Hepatocyte (in vitro differentiated cells): Measurements from ENCODE around the gene KRT31. TPM values are rescaled to one million over a fixed set of nuclear protein-coding genes. Genes with fewer than 3 reads are reported as not detected.
"Not testable (repeated sequence)": the region's sequence is repeated elsewhere in the genome, so short reads cannot be mapped to it uniquely, and the experiment has no call there.

Experiments used
- DNase-seq: peaks from one replicate; pipeline ENCODE4 v3.0.0-alpha.2; 2016; ENCODE audit warnings: low spot score
- H2AFZ ChIP-seq: fragments of 200-600 bp; sonication (generic); 2 replicates; pipeline ENCODE4 v1.6.0; 2016; ENCODE audit warnings: antibody characterized with exemption, mild to moderate bottlenecking
- H3K27ac ChIP-seq: fragments of 200-600 bp; sonication (generic); 2 replicates; pipeline ENCODE4 v1.5.1; 2016; ENCODE audit warnings: mild to moderate bottlenecking
- H3K27me3 ChIP-seq: fragments of 200-600 bp; sonication (generic); 2 replicates; pipeline ENCODE4 v1.6.1; 2016
- H3K36me3 ChIP-seq: fragments of 200-600 bp; sonication (generic); replicated peaks from 2 replicates; pipeline ENCODE4 v1.5.1; 2016; ENCODE audit warnings: low read depth; ENCODE audit not compliant: insufficient read depth
- H3K4me1 ChIP-seq: fragments of 200-600 bp; sonication (generic); 2 replicates; pipeline ENCODE4 v1.5.1; 2016; ENCODE audit warnings: mild to moderate bottlenecking, moderate library complexity; ENCODE audit not compliant: insufficient read depth
- H3K4me2 ChIP-seq: fragments of 200-600 bp; sonication (generic); 2 replicates; pipeline ENCODE4 v1.6.0; 2016
- H3K4me3 ChIP-seq: fragments of 200-600 bp; sonication (generic); 2 replicates; pipeline ENCODE4 v1.5.1; 2016; ENCODE audit warnings: mild to moderate bottlenecking
- H3K79me2 ChIP-seq: fragments of 200-600 bp; sonication (generic); 2 replicates; pipeline ENCODE4 v1.6.0; 2017; ENCODE audit warnings: mild to moderate bottlenecking
- H3K9me2 ChIP-seq: fragments of 200-600 bp; sonication (generic); replicated peaks from 2 replicates; pipeline ENCODE4 v1.6.0; 2017; ENCODE audit warnings: mild to moderate bottlenecking; ENCODE audit not compliant: insufficient read depth
- H3K9me3 ChIP-seq: fragments of 200-600 bp; sonication (generic); 2 replicates; pipeline ENCODE4 v1.5.1; 2016; ENCODE audit warnings: low read depth, mild to moderate bottlenecking
- H4K20me1 ChIP-seq: fragments of 200-600 bp; sonication (generic); 2 replicates; pipeline ENCODE4 v1.6.0; 2016; ENCODE audit warnings: mild to moderate bottlenecking; ENCODE audit not compliant: insufficient read depth, poor library complexity, severe bottlenecking
- EZH2 ChIP-seq: fragments of 200-600 bp; sonication (generic); IDR thresholded peaks from 2 replicates; pipeline ENCODE4 v1.6.1; 2016; ENCODE audit warnings: antibody characterized with exemption, mild to moderate bottlenecking, borderline replicate concordance
- EZH2phosphoT487 ChIP-seq: fragments of 200-600 bp; sonication (generic); IDR thresholded peaks from one replicate; pipeline ENCODE4 v1.6.1; 2018; ENCODE audit warnings: antibody characterized with exemption, mild to moderate bottlenecking, low read depth, moderate library complexity; ENCODE audit not compliant: unreplicated experiment, severe bottlenecking
- WGBS: methylation state at CpG from one replicate; pipeline ENCODE4 v1.1.6; 2016; ENCODE audit warnings: low lambda C conversion rate; ENCODE audit errors: missing lambda C conversion rate; 5-methylcytosine and 5-hydroxymethylcytosine counted together
- polyA plus RNA-seq: library from polyadenylated mRNA; unstranded; fragments of >200 nt; fragmentation: Nextera tagmentation; extraction: Ambion mirVana; gene quantifications from 2 replicates; pipeline ENCODE4 v1.2.1, GENCODE V29; 2016
- total RNA-seq: library from RNA; depleted of rRNA; stranded (reverse); fragments of >200 nt; gene quantifications from 2 replicates; pipeline ENCODE4 v1.2.3, GENCODE V29; 2014
- TF ChIP-seq, protein P1 (sequence below): fragments of 200-600 bp; sonication (generic); IDR thresholded peaks from 2 replicates; pipeline ENCODE4 v1.5.1; 2016; ENCODE audit warnings: antibody characterized with exemption, mild to moderate bottlenecking; ENCODE audit not compliant: poor library complexity

KRT31 gene
- total and polyA plus RNA-seq, 2 experiments from 2014 or later = not detected

DNA sequence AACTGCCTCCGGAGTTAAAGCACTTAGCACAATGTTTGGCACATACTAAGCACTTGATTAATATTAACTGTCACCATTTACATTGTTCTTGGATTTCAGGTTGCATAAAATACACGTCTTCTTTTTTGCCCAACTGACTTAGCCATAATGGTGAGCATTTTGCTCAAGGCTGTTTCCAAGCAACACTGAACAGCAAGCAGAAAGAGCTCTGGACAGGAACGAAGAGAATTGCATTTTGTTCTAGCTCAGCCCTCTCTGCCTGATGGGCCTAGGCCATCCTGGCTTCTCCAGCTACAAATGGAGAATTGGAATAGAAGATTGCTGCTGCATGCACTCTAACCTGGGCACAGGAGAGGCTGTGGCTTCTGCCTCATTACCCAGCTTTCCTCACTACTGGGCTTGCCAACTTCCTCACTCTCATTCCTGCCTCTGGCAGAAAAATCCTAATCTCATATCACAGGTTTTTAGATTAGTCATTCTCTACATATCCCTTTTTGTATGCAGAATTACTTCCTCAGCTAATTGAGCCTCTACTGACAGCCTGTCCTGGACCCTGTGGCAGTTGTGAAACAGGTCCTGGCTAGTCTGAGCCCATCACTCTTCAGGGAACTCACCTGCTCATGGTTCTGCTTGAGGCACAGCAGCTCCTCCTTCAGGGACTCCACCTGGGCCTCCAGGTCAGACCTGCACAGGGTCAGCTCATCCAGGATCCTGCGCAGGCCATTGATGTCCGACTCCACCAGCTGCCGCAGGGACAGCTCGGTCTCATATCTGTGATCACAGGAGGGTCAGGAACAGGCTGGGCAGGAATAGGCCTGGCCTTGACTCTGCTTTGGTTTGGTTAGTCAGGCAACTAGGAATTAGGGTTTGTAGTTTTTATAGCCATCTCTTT is 49.3 kb downstream of the KRT31 start:
- H3K4me3 ChIP-seq = no peak overlapping the region
- H3K4me2 ChIP-seq = no peak overlapping the region
- H3K79me2 ChIP-seq = no peaks in the 10 kb centered on the region
- no peak for DNase-seq
- TF ChIP-seq, protein P1, sequence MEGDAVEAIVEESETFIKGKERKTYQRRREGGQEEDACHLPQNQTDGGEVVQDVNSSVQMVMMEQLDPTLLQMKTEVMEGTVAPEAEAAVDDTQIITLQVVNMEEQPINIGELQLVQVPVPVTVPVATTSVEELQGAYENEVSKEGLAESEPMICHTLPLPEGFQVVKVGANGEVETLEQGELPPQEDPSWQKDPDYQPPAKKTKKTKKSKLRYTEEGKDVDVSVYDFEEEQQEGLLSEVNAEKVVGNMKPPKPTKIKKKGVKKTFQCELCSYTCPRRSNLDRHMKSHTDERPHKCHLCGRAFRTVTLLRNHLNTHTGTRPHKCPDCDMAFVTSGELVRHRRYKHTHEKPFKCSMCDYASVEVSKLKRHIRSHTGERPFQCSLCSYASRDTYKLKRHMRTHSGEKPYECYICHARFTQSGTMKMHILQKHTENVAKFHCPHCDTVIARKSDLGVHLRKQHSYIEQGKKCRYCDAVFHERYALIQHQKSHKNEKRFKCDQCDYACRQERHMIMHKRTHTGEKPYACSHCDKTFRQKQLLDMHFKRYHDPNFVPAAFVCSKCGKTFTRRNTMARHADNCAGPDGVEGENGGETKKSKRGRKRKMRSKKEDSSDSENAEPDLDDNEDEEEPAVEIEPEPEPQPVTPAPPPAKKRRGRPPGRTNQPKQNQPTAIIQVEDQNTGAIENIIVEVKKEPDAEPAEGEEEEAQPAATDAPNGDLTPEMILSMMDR = no peak
- TF ChIP-seq EZH2phosphoT487 = no peak
- no peak for TF ChIP-seq EZH2
- no peak overlapping the region for H3K27ac ChIP-seq
- no peaks in the 10 kb centered on the region for H3K9me2 ChIP-seq
- WGBS = 78% methylated on average over 7 of the region's 7 CpGs
- H3K4me1 ChIP-seq = no peaks in the 10 kb centered on the region
- no peaks in the 10 kb centered on the region for H3K9me3 ChIP-seq
- H2AFZ ChIP-seq = no peak overlapping the region
- no peaks in the 10 kb centered on the region for H3K27me3 ChIP-seq
- H3K36me3 ChIP-seq = no peaks in the 10 kb centered on the region
- no peaks in the 10 kb centered on the region for H4K20me1 ChIP-seq

- H3K4me2 ChIP-seq, DNase-seq, H3K9me2 ChIP-seq, H3K79me2 ChIP-seq, H3K4me1 ChIP-seq, H3K27ac ChIP-seq, H2AFZ ChIP-seq, H3K9me3 ChIP-seq, H3K36me3 ChIP-seq, H3K4me3 ChIP-seq, H3K27me3 ChIP-seq, H4K20me1 ChIP-seq: not testable (repeated sequence)
- 93% methylated on average over 16 of the region's 16 CpGs for whole genome bisulfite sequencing
Measured at GRCh38 chr17:41346421-41346820, 51.0 kb downstream of the KRT31 start.

GRCh38 chr17:41345992-41346391 is 51.4 kb downstream of the KRT31 start:
- Histone ChIP-seq H3K4me1 (no peaks in the 10 kb centered on the region), H3K4me3 (no peak overlapping the region), H3K36me3 (no peaks in the 10 kb centered on the region), H3K4me2 (no peak overlapping the region), H3K9me3 (no peaks in the 10 kb centered on the region), H3K27me3 (no peaks in the 10 kb centered on the region), H3K9me2 (no peaks in the 10 kb centered on the region), H3K27ac (no peak overlapping the region), H3K79me2 (no peaks in the 10 kb centered on the region), H4K20me1 (no peaks in the 10 kb centered on the region), H2AFZ (no peak overlapping the region)
- WGBS = 92% methylated on average over 3 of the region's 3 CpGs
- TF ChIP-seq EZH2phosphoT487 = no peak
- TF ChIP-seq, protein P1 = no peak
- no peak for TF ChIP-seq EZH2
- DNase-seq = no peak

Other genes with a start within 250 kb of the KRT31 start
Only the 30 nearest of the 31 such genes appear.
- not detected in 2 replicates for gene KRTAP4-4, start 236.9 kb downstream of the KRT31 start, total RNA-seq
- gene KRTAP4-4, start 236.9 kb downstream of the KRT31 start, polyA plus RNA-seq = not detected in 2 replicates
- not detected in 2 replicates for gene KRTAP4-3, start 229.4 kb downstream of the KRT31 start, total RNA-seq
- gene KRTAP4-3, start 229.4 kb downstream of the KRT31 start, polyA plus RNA-seq = not detected in 2 replicates
- not detected in 2 replicates for gene KRTAP4-2, start 219.4 kb downstream of the KRT31 start, total RNA-seq
- not detected in 2 replicates for gene KRTAP4-2, start 219.4 kb downstream of the KRT31 start, polyA plus RNA-seq
- not detected in 2 replicates for gene KRTAP4-1, start 212.7 kb downstream of the KRT31 start, total RNA-seq
- not detected in 2 replicates for gene KRTAP4-1, start 212.7 kb downstream of the KRT31 start, polyA plus RNA-seq
- gene KRTAP9-1, start 207.7 kb downstream of the KRT31 start, total RNA-seq = not detected in 2 replicates
- not detected in 2 replicates for gene KRTAP9-1, start 207.7 kb downstream of the KRT31 start, polyA plus RNA-seq
- not detected in 2 replicates for gene KRTAP9-2, start 171.0 kb downstream of the KRT31 start, total RNA-seq
- not detected in 2 replicates for gene KRTAP9-2, start 171.0 kb downstream of the KRT31 start, polyA plus RNA-seq
- gene KRTAP9-3, start 165.2 kb downstream of the KRT31 start, total RNA-seq = not detected in 2 replicates
- not detected in 2 replicates for gene KRTAP9-3, start 165.2 kb downstream of the KRT31 start, polyA plus RNA-seq
- gene KRTAP9-8, start 159.6 kb downstream of the KRT31 start, total RNA-seq = not detected in 2 replicates
- not detected in 2 replicates for gene KRTAP9-8, start 159.6 kb downstream of the KRT31 start, polyA plus RNA-seq
- gene KRTAP9-4, start 147.9 kb downstream of the KRT31 start, total RNA-seq = not detected in 2 replicates
- not detected in 2 replicates for gene KRTAP9-4, start 147.9 kb downstream of the KRT31 start, polyA plus RNA-seq
- gene KRTAP9-9, start 142.2 kb downstream of the KRT31 start, total RNA-seq = not detected in 2 replicates
- gene KRTAP9-9, start 142.2 kb downstream of the KRT31 start, polyA plus RNA-seq = not detected in 2 replicates
- gene KRTAP9-6, start 132.2 kb downstream of the KRT31 start, total RNA-seq = not detected in 2 replicates
- gene KRTAP9-6, start 132.2 kb downstream of the KRT31 start, polyA plus RNA-seq = not detected in 2 replicates
- not detected in 2 replicates for gene KRTAP9-7, start 121.9 kb downstream of the KRT31 start, total RNA-seq
- not detected in 2 replicates for gene KRTAP9-7, start 121.9 kb downstream of the KRT31 start, polyA plus RNA-seq
- not detected in 2 replicates for gene KRTAP29-1, start 94.8 kb downstream of the KRT31 start, total RNA-seq
- gene KRTAP29-1, start 94.8 kb downstream of the KRT31 start, polyA plus RNA-seq = not detected in 2 replicates
- gene KRTAP16-1, start 88.3 kb downstream of the KRT31 start, total RNA-seq = not detected in 2 replicates
- gene KRTAP16-1, start 88.3 kb downstream of the KRT31 start, polyA plus RNA-seq = not detected in 2 replicates
- not detected in 2 replicates for gene KRTAP17-1, start 81.9 kb downstream of the KRT31 start, total RNA-seq
- gene KRTAP17-1, start 81.9 kb downstream of the KRT31 start, polyA plus RNA-seq = 0.33 TPM in 1 of 2 replicates, not detected in the other
- not detected in 2 replicates for gene KRT33A, start 46.8 kb downstream of the KRT31 start, total RNA-seq
- gene KRT33A, start 46.8 kb downstream of the KRT31 start, polyA plus RNA-seq = not detected in 2 replicates
- gene KRT33B, start 27.8 kb downstream of the KRT31 start, total RNA-seq = not detected in 2 replicates
- 0.35 TPM in 1 of 2 replicates, not detected in the other for gene KRT33B, start 27.8 kb downstream of the KRT31 start, polyA plus RNA-seq
- gene KRT34, start 15.3 kb downstream of the KRT31 start, total RNA-seq = 0.20 TPM in 1 of 2 replicates, not detected in the other
- 0.71 TPM in 1 of 2 replicates, not detected in the other for gene KRT34, start 15.3 kb downstream of the KRT31 start, polyA plus RNA-seq
- gene KRT37, start 27.0 kb upstream of the KRT31 start, total RNA-seq = not detected in 2 replicates
- gene KRT37, start 27.0 kb upstream of the KRT31 start, polyA plus RNA-seq = not detected in 2 replicates
- not detected in 2 replicates for gene KRT38, start 43.4 kb upstream of the KRT31 start, total RNA-seq
- gene KRT38, start 43.4 kb upstream of the KRT31 start, polyA plus RNA-seq = not detected in 2 replicates
- gene KRT32, start 69.8 kb upstream of the KRT31 start, total RNA-seq = not detected in 2 replicates
- gene KRT32, start 69.8 kb upstream of the KRT31 start, polyA plus RNA-seq = not detected in 2 replicates
- gene KRT35, start 83.5 kb upstream of the KRT31 start, total RNA-seq = not detected in 2 replicates
- gene KRT35, start 83.5 kb upstream of the KRT31 start, polyA plus RNA-seq = not detected in 2 replicates
- gene KRT36, start 92.3 kb upstream of the KRT31 start, total RNA-seq = not detected in 2 replicates
- not detected in 2 replicates for gene KRT36, start 92.3 kb upstream of the KRT31 start, polyA plus RNA-seq
- 5.3 and 8.1 TPM in 2 replicates for gene KRT13, start 108.0 kb upstream of the KRT31 start, total RNA-seq
- 15.1 and 24.8 TPM in 2 replicates for gene KRT13, start 108.0 kb upstream of the KRT31 start, polyA plus RNA-seq
- gene KRT15, start 121.3 kb upstream of the KRT31 start, total RNA-seq = 6.2 and 6.8 TPM in 2 replicates
- 8.2 and 10.6 TPM in 2 replicates for gene KRT15, start 121.3 kb upstream of the KRT31 start, polyA plus RNA-seq
- 623 and 817 TPM in 2 replicates for gene KRT19, start 130.7 kb upstream of the KRT31 start, total RNA-seq
- gene KRT19, start 130.7 kb upstream of the KRT31 start, polyA plus RNA-seq = 1,343 and 1,722 TPM in 2 replicates
- gene KRT9, start 174.5 kb upstream of the KRT31 start, total RNA-seq = not detected in 2 replicates
- gene KRT9, start 174.5 kb upstream of the KRT31 start, polyA plus RNA-seq = not detected in 2 replicates
- gene KRT14, start 189.3 kb upstream of the KRT31 start, total RNA-seq = 0.33 TPM in 1 of 2 replicates, not detected in the other
- gene KRT14, start 189.3 kb upstream of the KRT31 start, polyA plus RNA-seq = 1.1 and 1.9 TPM in 2 replicates
- gene KRT16, start 215.2 kb upstream of the KRT31 start, total RNA-seq = 0.90 and 1.1 TPM in 2 replicates
- gene KRT16, start 215.2 kb upstream of the KRT31 start, polyA plus RNA-seq = 2.5 and 4.8 TPM in 2 replicates
- gene KRT17, start 227.0 kb upstream of the KRT31 start, total RNA-seq = 41.5 and 59.5 TPM in 2 replicates
- gene KRT17, start 227.0 kb upstream of the KRT31 start, polyA plus RNA-seq = 118 and 145 TPM in 2 replicates